ENCODE data around the gene ASB5. TPM values are rescaled to one million over a fixed set of nuclear protein-coding genes. Genes with fewer than 3 reads are reported as not detected.
"Not testable (repeated sequence)": the region's sequence is repeated elsewhere in the genome, so short reads cannot be mapped to it uniquely, and the experiment has no call there.

ASB5 gene
- total and polyA plus RNA-seq, 2 of the 8 experiments (the other 6 are each of a cell fraction or from before 2014, with no cell fraction given), result 0.02 TPM; not detected in 1

- TF ChIP-seq FOSL1 (IDR thresholded peaks at IDR 0.05; ENCODE audit: insufficient read depth, low read depth, low read length) (no peak), SUZ12 (IDR thresholded peaks at IDR 0.05; ENCODE audit: low read length) (no peak), CHD1 (IDR thresholded peaks at IDR 0.05; ENCODE audit: low read depth, low read length) (no peak), TBP (IDR thresholded peaks at IDR 0.05; ENCODE audit: low read depth, low read length) (no peak), NANOG (IDR thresholded peaks at IDR 0.05; ENCODE audit: insufficient read depth, low read depth, low read length, poor library complexity, severe bottlenecking) (no peak), BRCA1 (IDR thresholded peaks at IDR 0.05; ENCODE audit: low read depth, low read length) (no peak), JUN (IDR thresholded peaks at IDR 0.05; ENCODE audit: low read depth, low read length) (no peak), TAF1 (IDR thresholded peaks at IDR 0.05; ENCODE audit: low read depth, low read length) (no peak), SP4 (IDR thresholded peaks at IDR 0.05; ENCODE audit: low read length) (no peak)
Measured at GRCh38 chr4:176286728-176287127, 17.7 kb upstream of the ASB5 start (continued).

DNA sequence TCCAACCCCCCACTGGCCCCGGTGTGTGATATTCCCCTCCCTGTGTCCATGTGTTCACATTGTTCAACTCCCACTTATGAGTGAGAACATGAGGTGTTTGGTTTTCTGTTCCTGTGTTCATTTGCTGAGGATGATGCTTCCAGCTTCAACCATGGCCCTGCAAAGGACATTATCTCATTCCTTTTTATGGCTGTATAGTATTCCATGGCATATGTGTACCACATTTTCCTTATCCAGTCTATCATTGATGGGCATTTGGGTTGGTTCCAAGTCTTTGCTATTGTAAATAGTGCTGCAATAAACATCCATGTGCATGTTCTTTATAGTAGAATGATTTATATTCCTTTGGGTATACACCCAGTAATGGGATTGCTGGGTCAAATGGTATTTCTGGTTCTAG, 10.5 kb upstream of the ASB5 start:
- H2BK20ac ChIP-seq (ENCODE audit: low read length); DNase-seq (ENCODE audit: low read depth in 1 of 2, low spot score in 2 of 2); H3K56ac ChIP-seq (replicated peaks; ENCODE audit: insufficient read length, low read depth, low read length); H2BK5ac ChIP-seq (ENCODE audit: low read depth, low read length); H2BK15ac ChIP-seq (ENCODE audit: low read length); H3K14ac ChIP-seq (ENCODE audit: insufficient read length); H3K9ac ChIP-seq (replicated peaks in 1 of 4; ENCODE audit: extremely low read depth in 1 of 4, low read depth in 3 of 4, low read length in 3 of 4); H3K79me2 ChIP-seq (ENCODE audit: control insufficient read depth in 1 of 2, insufficient read depth in 2 of 2, low read length in 2 of 2); H2BK12ac ChIP-seq (ENCODE audit: low read depth, low read length); H2AK5ac ChIP-seq (ENCODE audit: low read depth, low read length); FAIRE-seq; H4K20me1 ChIP-seq (replicated peaks in 1 of 2; ENCODE audit: control insufficient read depth in 1 of 2, insufficient read depth in 2 of 2, low read length in 2 of 2); H4K5ac ChIP-seq (ENCODE audit: insufficient read length, low read depth, low read length); H2BK120ac ChIP-seq (replicated peaks; ENCODE audit: low read depth, low read length); H3K4me1 ChIP-seq (replicated peaks in 1 of 4; ENCODE audit: control insufficient read depth in 3 of 4, insufficient read depth in 4 of 4, low read length in 3 of 4); H2AFZ ChIP-seq (ENCODE audit: low read length); POLR2A ChIA-PET (ENCODE audit: partially characterized antibody); H4K8ac ChIP-seq (ENCODE audit: extremely low read depth, insufficient read depth, low read length); H3K18ac ChIP-seq (ENCODE audit: extremely low read depth, low read length); H3K23ac ChIP-seq (ENCODE audit: insufficient read length); H3K36me3 ChIP-seq (ENCODE audit: control insufficient read depth in 2 of 4, insufficient read depth in 4 of 4, low read length in 3 of 4); H3K4ac ChIP-seq (replicated peaks; ENCODE audit: insufficient read length, low read depth, low read length); H3K9me3 ChIP-seq (ENCODE audit: insufficient read depth in 2 of 2, low read depth in 1 of 2, low read length in 1 of 2); H3K79me1 ChIP-seq (ENCODE audit: low read depth, low read length); H3K27me3 ChIP-seq (replicated peaks in 1 of 4; ENCODE audit: control insufficient read depth in 3 of 4, extremely low read depth in 1 of 4, insufficient read depth in 3 of 4, low read length in 3 of 4); CTCF ChIA-PET (ENCODE audit: partially characterized antibody); H3K4me3 ChIP-seq (ENCODE audit: extremely low read depth in 1 of 4, insufficient read depth in 2 of 4, low read depth in 3 of 4, low read length in 4 of 4); H4K91ac ChIP-seq (replicated peaks; ENCODE audit: insufficient read length, low read length); H3K4me2 ChIP-seq (ENCODE audit: insufficient read depth in 1 of 2, low read depth in 2 of 2, low read length in 2 of 2); H3K27ac ChIP-seq (ENCODE audit: low read depth, low read length); H3K23me2 ChIP-seq (ENCODE audit: low read depth, low read length): not testable (repeated sequence)
- WGBS, 2 experiments (ENCODE audit: extremely low coverage in 1 of 2, insufficient coverage in 1 of 2, insufficient read length in 1 of 2, insufficient replicate concordance in 2 of 2, low coverage in 1 of 2, low lambda C conversion rate in 2 of 2, missing lambda C conversion rate in 1 of 2), result 89% methylated on average over 1 of the region's 1 CpG; no CpG with 5 or more reads in 1 of the 2 experiments

Measured in H1 (cell line).